Panc1 (cell line): ENCODE data around the gene BRK1. TPM values are rescaled to one million over a fixed set of nuclear protein-coding genes. Genes with fewer than 3 reads are reported as not detected.
"Not testable (repeated sequence)": the region's sequence is repeated elsewhere in the genome, so short reads cannot be mapped to it uniquely, and the experiment has no call there.

Experiments used
- ATAC-seq: fragments of 200-7000 bp; cut with Tn5 transposase; 2 replicates; pipeline ENCODE4 v1.9.1; 2020; ENCODE audit warnings: mild to moderate bottlenecking, moderate library complexity
- BruUV-seq: library from RNA; stranded (reverse); fragments of 400-500 nt; replicated peaks from 2 replicates; lab custom pipeline; 2021; lab: Mats Ljungman, UMichigan
- CTCF ChIA-PET: fragments of 300-600 bp; sonication (Branson Sonifier 250); formaldehyde crosslinking; loops from one replicate; lab custom pipeline; 2022; ENCODE audit warnings: antibody characterized with exemption; lab: Charles Lee
- POLR2A ChIA-PET: fragments of 300-600 bp; sonication (Branson Sonifier 250); formaldehyde crosslinking; loops from one replicate; lab custom pipeline; 2022; ENCODE audit warnings: antibody characterized with exemption; lab: Charles Lee
- DNase-seq: peaks from one replicate; pipeline ENCODE4 v3.0.0-alpha.2; 2010; ENCODE audit warnings: low read depth, low spot score
- H3K27ac ChIP-seq: 2 replicates; pipeline ENCODE4 v1.5.1; 2011; ENCODE audit warnings: mild to moderate bottlenecking, low read length, inconsistent platforms
- H3K27me3 ChIP-seq: fragments of 200-500 bp; sonication (Bioruptor generic); 2 replicates; pipeline ENCODE4 v1.6.0; 2014; ENCODE audit warnings: low read length, inconsistent platforms; ENCODE audit not compliant: control insufficient read depth, insufficient read depth
- H3K36me3 ChIP-seq: fragments of 200-500 bp; sonication (Bioruptor generic); 2 replicates; pipeline ENCODE4 v1.5.1; 2014; ENCODE audit warnings: inconsistent platforms, mild to moderate bottlenecking, low read length, moderate library complexity; ENCODE audit not compliant: control insufficient read depth, insufficient read depth
- H3K4me1 ChIP-seq: 2 replicates; pipeline ENCODE4 v1.5.1; 2011; ENCODE audit warnings: inconsistent platforms, mild to moderate bottlenecking, low read length, moderate library complexity; ENCODE audit not compliant: control insufficient read depth, insufficient read depth
- H3K4me3 ChIP-seq, 2 experiments: 2 replicates each; pipeline ENCODE4 v1.5.1; 2011 to 2012; ENCODE audit warnings: low read depth in 2 of 2, low read length in 2 of 2, mild to moderate bottlenecking in 2 of 2, inconsistent platforms in 1 of 2, moderate library complexity in 1 of 2
- H3K9me3 ChIP-seq: fragments of 200-500 bp; sonication (Bioruptor generic); 2 replicates; pipeline ENCODE4 v1.5.1; 2014; ENCODE audit warnings: low read depth, mild to moderate bottlenecking, inconsistent platforms, low read length, moderate library complexity; ENCODE audit not compliant: control insufficient read depth, insufficient read depth
- CTCF ChIP-seq: fragments of 450-650 bp; IDR thresholded peaks from 2 replicates; pipeline ENCODE4 v1.5.1; 2017; ENCODE audit warnings: mild to moderate bottlenecking
- POLR2AphosphoS5 ChIP-seq: IDR thresholded peaks from 2 replicates; pipeline ENCODE4 v1.6.1; 2012; ENCODE audit warnings: mild to moderate bottlenecking, low read depth, low read length, moderate library complexity
- REST ChIP-seq, 2 experiments: IDR thresholded peaks; 2 replicates each; pipeline ENCODE4 v1.6.1; 2011 to 2012; ENCODE audit warnings: low read depth in 2 of 2, control low read depth in 1 of 2, low read length in 1 of 2, mild to moderate bottlenecking in 1 of 2, moderate library complexity in 1 of 2; ENCODE audit not compliant: insufficient read depth in 1 of 2
- SIN3A ChIP-seq: IDR thresholded peaks from 2 replicates; pipeline ENCODE4 v1.6.1; 2012; ENCODE audit warnings: low read depth, mild to moderate bottlenecking, low read length, moderate library complexity, borderline replicate concordance; ENCODE audit not compliant: insufficient read depth
- TCF7L2 ChIP-seq: IDR thresholded peaks from 2 replicates; pipeline ENCODE4 v1.6.1; 2011; ENCODE audit warnings: mild to moderate bottlenecking, low read depth, low read length, inconsistent platforms
- in situ Hi-C: cut with HindIII; loops from 2 replicates; pipeline ENCODE4 v1.10.0; 2016; ENCODE audit warnings: low sequenced_read_pairs, low pct_unique_long_range_greater_than_20kb
- intact Hi-C: fragments of 100-400 bp; cut with micrococcal nuclease; formaldehyde crosslinking; loops from one replicate; pipeline ENCODE4 v1.10.0; 2022; ENCODE audit not compliant: unreplicated experiment
- total RNA-seq: library from RNA; stranded (reverse); gene quantifications from one replicate; pipeline ENCODE4 v1.2.1, GENCODE V29; 2021; ENCODE audit not compliant: unreplicated experiment

The BRK1 gene
- total RNA-seq, 1 experiment from 2014 or later: 81.9 TPM

- BruUV-seq, H3K9me3 ChIP-seq, DNase-seq, H3K36me3 ChIP-seq, H3K4me3 ChIP-seq, intact Hi-C loops, H3K27me3 ChIP-seq, CTCF ChIA-PET, H3K4me1 ChIP-seq, POLR2A ChIA-PET, in situ Hi-C loops, ATAC-seq, H3K27ac ChIP-seq: not testable (repeated sequence)
These were observed 24.7 kb upstream of the BRK1 start for GRCh38 chr3:10090774-10091173.

GRCh38 chr3:10091387-10091786 lies 24.1 kb upstream of the BRK1 start:
- H3K4me3 ChIP-seq, DNase-seq, H3K27me3 ChIP-seq, H3K36me3 ChIP-seq, BruUV-seq, POLR2A ChIA-PET, H3K9me3 ChIP-seq, H3K4me1 ChIP-seq, in situ Hi-C loops, CTCF ChIA-PET, intact Hi-C loops, H3K27ac ChIP-seq, ATAC-seq: not testable (repeated sequence)

- Histone ChIP-seq H3K4me3 (no peak overlapping the region), H3K4me1 (no peaks in the 10 kb centered on the region), H3K36me3 (peaks cover 2% of the 10 kb centered on the region; the same call in 1 of the 2 replicates), H3K27ac (no peak overlapping the region), H3K9me3 (no peaks in the 10 kb centered on the region), H3K27me3 (no peaks in the 10 kb centered on the region)
- in situ Hi-C loops: no loop called here
- DNase-seq (no peak), ATAC-seq (no peak)
- POLR2A ChIA-PET: no interaction called here
- TF ChIP-seq TCF7L2 (no peak), REST (IDR thresholded peaks at IDR 0.05; ENCODE audit: insufficient read depth in 1 of 2, low read depth in 2 of 2, low read length in 1 of 2) (no peak), CTCF (no peak), POLR2AphosphoS5 (no peak), SIN3A (no peak)
- CTCF ChIA-PET: no interaction called here
- intact Hi-C loops: no loop called here
- BruUV-seq: no TSS peak
These were observed 21.8 kb upstream of the BRK1 start for GRCh38 chr3:10093678-10094077.
